ENCODE data around the gene ATP1A2. TPM values are rescaled to one million over a fixed set of nuclear protein-coding genes. Genes with fewer than 3 reads are reported as not detected.

The ATP1A2 gene
- total and polyA plus RNA-seq, 10 of the 15 experiments (the other 5 are each of a cell fraction or from before 2014, with no cell fraction given), result 0.15 TPM; not detected in 9

GRCh38 chr1:160101037-160101716, 14.4 kb upstream of the ATP1A2 start (continued):
- TF ChIP-seq E2F8 (IDR thresholded peaks at IDR 0.05; ENCODE audit: low read depth, partially characterized antibody) (no peak), JUNB (IDR thresholded peaks at IDR 0.05) (no peak), GATAD2B (conservative IDR thresholded peaks at IDR 0.05; ENCODE audit: low read depth) (no peak), NFIC (IDR thresholded peaks at IDR 0.05; ENCODE audit: low read depth, low read length) (no peak), PBX3 (IDR thresholded peaks at IDR 0.05; ENCODE audit: insufficient replicate concordance, low read depth, low read length) (no peak), HDAC6 (IDR thresholded peaks at IDR 0.05; ENCODE audit: unreplicated experiment) (no peak), E4F1 (IDR thresholded peaks at IDR 0.05; ENCODE audit: borderline replicate concordance, partially characterized antibody) (no peak), ESRRA (IDR thresholded peaks at IDR 0.05; ENCODE audit: low read length) (no peak), RB1 (IDR thresholded peaks at IDR 0.05; ENCODE audit: borderline replicate concordance) (no peak), ZNF207 (IDR thresholded peaks at IDR 0.05; ENCODE audit: borderline replicate concordance) (no peak), ETV6 (conservative IDR thresholded peaks at IDR 0.05 in 1 of 2, IDR thresholded peaks at IDR 0.05 in 1 of 2; ENCODE audit: borderline replicate concordance in 1 of 2, low read depth in 1 of 2) (no peak), MTA2 (IDR thresholded peaks at IDR 0.05; ENCODE audit: low read depth) (0 out of 2 replicates have a peak, but pooled peaks have one; percentile 9), BMI1 (IDR thresholded peaks at IDR 0.05; ENCODE audit: borderline replicate concordance) (no peak), RAD21 (IDR thresholded peaks at IDR 0.05; ENCODE audit: insufficient read depth, low read depth, low read length) (peak; percentile 92), ZNF24 (IDR thresholded peaks at IDR 0.05) (no peak), EP300 (IDR thresholded peaks at IDR 0.05; ENCODE audit: borderline replicate concordance in 1 of 2, control insufficient read depth in 1 of 2, low read depth in 2 of 2, low read length in 2 of 2) (peak in 1 of 2 experiments; percentile 16; a peak in 1 of 4 replicates), HCFC1 (IDR thresholded peaks at IDR 0.05; ENCODE audit: low read length) (no peak), FOXM1 (IDR thresholded peaks at IDR 0.05; ENCODE audit: low read depth, low read length) (no peak), SMARCA5 (IDR thresholded peaks at IDR 0.05) (no peak), CREB1 (IDR thresholded peaks at IDR 0.05; ENCODE audit: low read depth) (peak; percentile 53; the same call in 1 of the 2 replicates), SMC3 (IDR thresholded peaks at IDR 0.05; ENCODE audit: borderline replicate concordance, low read length) (peak; percentile 89), ZZZ3 (IDR thresholded peaks at IDR 0.05; ENCODE audit: control insufficient read depth, insufficient read length, low read depth) (no peak), PAX5 (IDR thresholded peaks at IDR 0.05; ENCODE audit: borderline replicate concordance, low read depth, low read length) (no peak), DPF2 (IDR thresholded peaks at IDR 0.05) (no peak), MEF2B (IDR thresholded peaks at IDR 0.05; ENCODE audit: partially characterized antibody, poor library complexity, severe bottlenecking) (peak; percentile 73)
